IMR-90 (cell line): ENCODE data around the gene FBRS. TPM values are rescaled to one million over a fixed set of nuclear protein-coding genes. Genes with fewer than 3 reads are reported as not detected.

Experiments used
- ATAC-seq: fragments of 200-7000 bp; cut with Tn5 transposase; 2 replicates; pipeline ENCODE4 v1.9.1; 2020; ENCODE audit warnings: low read depth, mild to moderate bottlenecking, moderate library complexity
- BruUV-seq: library from RNA; stranded (reverse); fragments of 400-500 nt; replicated peaks from 2 replicates; lab custom pipeline; 2021; lab: Mats Ljungman, UMichigan
- CTCF ChIA-PET: fragments of 300-600 bp; formaldehyde crosslinking; extraction: SDS; loops from one replicate; lab custom pipeline; 2021; ENCODE audit warnings: antibody characterized with exemption; lab: Yijun Ruan, JAX
- POLR2A ChIA-PET: fragments of 300-600 bp; sonication (Branson Sonifier 250); formaldehyde crosslinking; loops from one replicate; lab custom pipeline; 2022; ENCODE audit warnings: antibody characterized with exemption; ENCODE audit not compliant: unreplicated experiment; lab: Charles Lee
- DNase-seq: peaks from one replicate; pipeline ENCODE4 v3.0.0; 2013
- H2AFZ ChIP-seq: replicated peaks from 2 replicates; pipeline ENCODE3; 2013; ENCODE audit warnings: low read length, mild to moderate bottlenecking; ENCODE audit not compliant: poor library complexity
- H2AK5ac ChIP-seq: 2 replicates; pipeline ENCODE4 v1.6.1; 2013; ENCODE audit warnings: low read depth, low read length, inconsistent platforms
- H2AK9ac ChIP-seq: replicated peaks from 2 replicates; pipeline ENCODE3; 2013; ENCODE audit warnings: mild to moderate bottlenecking, low read depth, low read length, moderate library complexity; ENCODE audit not compliant: poor library complexity
- H2BK120ac ChIP-seq: 2 replicates; pipeline ENCODE4 v1.6.1; 2013; ENCODE audit warnings: low read depth, low read length, inconsistent platforms
- H2BK15ac ChIP-seq: 3 replicates; pipeline ENCODE4 v1.6.1; 2013; ENCODE audit warnings: low read depth, low read length, inconsistent platforms
- H2BK20ac ChIP-seq: 2 replicates; pipeline ENCODE4 v1.6.1; 2013; ENCODE audit warnings: low read depth, mild to moderate bottlenecking, inconsistent platforms, low read length, moderate library complexity
- H2BK5ac ChIP-seq: 2 replicates; pipeline ENCODE4 v1.6.1; 2013; ENCODE audit warnings: mild to moderate bottlenecking, low read depth, low read length, inconsistent platforms; ENCODE audit not compliant: poor library complexity, severe bottlenecking
- H3K14ac ChIP-seq: replicated peaks from 2 replicates; pipeline ENCODE4 v1.6.1; 2013; ENCODE audit warnings: low read depth, low read length, inconsistent platforms
- H3K18ac ChIP-seq: 2 replicates; pipeline ENCODE4 v1.6.1; 2013; ENCODE audit warnings: low read depth, low read length, control low read depth
- H3K23ac ChIP-seq: 2 replicates; pipeline ENCODE4 v1.6.1; 2013; ENCODE audit warnings: low read depth, low read length, inconsistent platforms
- H3K27ac ChIP-seq: 2 replicates; pipeline ENCODE4 v1.5.1; 2013; ENCODE audit warnings: mild to moderate bottlenecking, control low read depth, low read length; ENCODE audit not compliant: insufficient read depth
- H3K27me3 ChIP-seq: 2 replicates; pipeline ENCODE4 v1.6.1; 2013; ENCODE audit warnings: low read length; ENCODE audit not compliant: control insufficient read depth, insufficient read depth
- H3K36me3 ChIP-seq: 2 replicates; pipeline ENCODE4 v1.6.1; 2013; ENCODE audit warnings: low read length, mixed read lengths; ENCODE audit not compliant: control insufficient read depth, insufficient read depth
- H3K4ac ChIP-seq: 2 replicates; pipeline ENCODE4 v1.6.1; 2013; ENCODE audit warnings: low read depth, low read length, inconsistent platforms
- H3K4me1 ChIP-seq: 2 replicates; pipeline ENCODE4 v1.6.1; 2013; ENCODE audit warnings: low read length, mixed read lengths; ENCODE audit not compliant: control insufficient read depth, insufficient read depth
- H3K4me2 ChIP-seq: 2 replicates; pipeline ENCODE4 v1.6.1; 2013; ENCODE audit warnings: low read depth, mild to moderate bottlenecking, control low read depth, low read length, moderate library complexity
- H3K4me3 ChIP-seq: 2 replicates; pipeline ENCODE4 v1.5.1; 2013; ENCODE audit warnings: low read depth, mild to moderate bottlenecking, control low read depth, low read length, moderate library complexity; ENCODE audit not compliant: insufficient read depth
- H3K56ac ChIP-seq: 2 replicates; pipeline ENCODE4 v1.6.1; 2013; ENCODE audit warnings: low read length, inconsistent platforms; ENCODE audit not compliant: insufficient read depth; ENCODE audit errors: extremely low read depth
- H3K79me1 ChIP-seq, 2 experiments: 2 replicates each; pipeline ENCODE4 v1.6.1; 2013; ENCODE audit warnings: low read length in 2 of 2, inconsistent platforms in 1 of 2, low read depth in 1 of 2
- H3K9ac ChIP-seq: 2 replicates; pipeline ENCODE4 v1.6.1; 2013; ENCODE audit warnings: low read depth, low read length, control low read depth
- H3K9me1 ChIP-seq: 2 replicates; pipeline ENCODE4 v1.6.1; 2013; ENCODE audit warnings: low read length, inconsistent platforms; ENCODE audit not compliant: insufficient read depth
- H3K9me3 ChIP-seq: 2 replicates; pipeline ENCODE4 v1.6.1; 2013; ENCODE audit warnings: low read length; ENCODE audit not compliant: control insufficient read depth, insufficient read depth
- H4K20me1 ChIP-seq: 2 replicates; pipeline ENCODE4 v1.6.1; 2013; ENCODE audit warnings: low read length, inconsistent platforms; ENCODE audit not compliant: insufficient read depth
- H4K5ac ChIP-seq: 2 replicates; pipeline ENCODE4 v1.6.1; 2013; ENCODE audit warnings: mild to moderate bottlenecking, low read depth, low read length, control low read depth
- H4K8ac ChIP-seq, 2 experiments: 2 replicates each; pipeline ENCODE4 v1.6.1; 2013; ENCODE audit warnings: low read depth in 2 of 2, low read length in 2 of 2, control low read depth in 1 of 2, inconsistent platforms in 1 of 2
- H4K91ac ChIP-seq: 2 replicates; pipeline ENCODE4 v1.6.1; 2013; ENCODE audit warnings: low read depth, low read length, inconsistent platforms; ENCODE audit not compliant: insufficient read depth
- BHLHE40 ChIP-seq: fragments of 150-350 bp; IDR thresholded peaks from 2 replicates; pipeline ENCODE4 v1.6.1; 2016; ENCODE audit warnings: mild to moderate bottlenecking, low read depth, low read length
- CTCF ChIP-seq: conservative IDR thresholded peaks from 2 replicates; pipeline ENCODE4 v1.5.1; 2012; ENCODE audit warnings: mild to moderate bottlenecking, low read depth, low read length, improper control_type of control experiment
- MXI1 ChIP-seq: IDR thresholded peaks from 2 replicates; pipeline ENCODE4 v1.6.1; 2012; ENCODE audit warnings: low read depth, mild to moderate bottlenecking, low read length, moderate library complexity, borderline replicate concordance
- RAD21 ChIP-seq: IDR thresholded peaks from 2 replicates; pipeline ENCODE4 v1.6.1; 2012; ENCODE audit warnings: low read length, improper control_type of control experiment
- SMC3 ChIP-seq: fragments of 150-350 bp; IDR thresholded peaks from 2 replicates; pipeline ENCODE4 v1.6.1; 2016; ENCODE audit warnings: low read depth, mild to moderate bottlenecking, antibody characterized with exemption, low read length, moderate library complexity
- WGBS, 2 experiments: methylation state at CpG; one replicate each; pipeline versions ENCODE4 v1.1.5 to v1.1.7; 2013; ENCODE audit warnings: missing lambda C conversion rate in 2 of 2; ENCODE audit not compliant: insufficient read length in 1 of 2; ENCODE audit errors: extremely low coverage in 2 of 2; 5-methylcytosine and 5-hydroxymethylcytosine counted together
- dilution Hi-C: fragments of 300-500 bp; cut with HindIII; formaldehyde crosslinking; loops from one replicate; pipeline ENCODE4 v1.14.3; 2018; ENCODE audit warnings: low sequenced_read_pairs; ENCODE audit not compliant: unreplicated experiment
- in situ Hi-C: fragments of 300-500 bp; cut with MboI; formaldehyde crosslinking; loops from 3 replicates; pipeline ENCODE4 v1.14.3; 2019; ENCODE audit warnings: low sequenced_read_pairs, inconsistent platforms, mixed read lengths
- intact Hi-C: fragments of 100-400 bp; cut with micrococcal nuclease; formaldehyde crosslinking; loops from 2 replicates; pipeline ENCODE4 v1.10.0; 2022
- polyA plus RNA-seq, 3 experiments: library from polyadenylated mRNA; depleted of rRNA; stranded (reverse); fragments of >200 nt; gene quantifications; 2 replicates each; pipeline ENCODE4 v1.2.3, GENCODE V29; 2012; ENCODE audit warnings: low replicate concordance in 1 of 3
- total RNA-seq: library from RNA; depleted of rRNA; stranded (reverse); fragments of >200 nt; gene quantifications from 2 replicates; pipeline ENCODE4 v1.2.3, GENCODE V29; 2012

The FBRS gene
- total and polyA plus RNA-seq, 2 of the 4 experiments (the other 2 are of a cell fraction) = 2.0 to 22.4 TPM

GRCh38 chr16:30651124-30652004, 6.9 kb upstream of the FBRS start:
- ATAC-seq (peak; percentile 79), DNase-seq (peak; percentile 46)
- CTCF ChIA-PET = interaction anchor here (1.2 kb wide), 1 partner anchor 17 kb away, joined by 3 read pairs; no protein-coding TSS in a partner anchor
- H3K18ac ChIP-seq = peak overlapping the region; percentile 68
- H2AFZ ChIP-seq = peak overlapping the region; percentile 96
- H2BK20ac ChIP-seq = no peak overlapping the region
- peak overlapping the region; percentile 64 to 85 for H4K8ac ChIP-seq
- peak; percentile 75 for TF ChIP-seq CTCF
- peak; percentile 22 for TF ChIP-seq SMC3
- no peak for TF ChIP-seq MXI1
- 0 out of 2 replicates have a peak, but pooled peaks have one; percentile 2 for TF ChIP-seq BHLHE40
- peak; percentile 41 for TF ChIP-seq RAD21
- no peaks in the 10 kb centered on the region for H3K27me3 ChIP-seq
- H3K14ac ChIP-seq = peak overlapping the region; percentile 86
- POLR2A ChIA-PET = no interaction called here
- in situ Hi-C loops (no loop called here), intact Hi-C loops (loop anchor here (2.0 kb wide), 1 partner anchor 125 kb away; the partner anchor contains the start of gene ZNF768), dilution Hi-C loops (no loop called here)
- H3K56ac ChIP-seq = peak overlapping the region; percentile 63
- peak overlapping the region; percentile 3; the same call in 1 of the 3 replicates for H2BK15ac ChIP-seq
- peak overlapping the region; percentile 16 for H2BK120ac ChIP-seq
- peaks cover 17 to 35% of the 10 kb centered on the region in 2 experiments for H3K79me1 ChIP-seq
- H2BK5ac ChIP-seq = peak overlapping the region; percentile 74
- H3K36me3 ChIP-seq = peaks cover 26% of the 10 kb centered on the region
- H3K9me3 ChIP-seq = no peaks in the 10 kb centered on the region
- H3K9me1 ChIP-seq = no peaks in the 10 kb centered on the region
- no peaks in the 10 kb centered on the region for H4K20me1 ChIP-seq
- H3K9ac ChIP-seq = peak overlapping the region; percentile 82
- H4K5ac ChIP-seq = peak overlapping the region; percentile 80
- H2AK5ac ChIP-seq = peak overlapping the region; percentile 88
- H4K91ac ChIP-seq = peak overlapping the region; percentile 29; the same call in 1 of the 2 replicates
- peak overlapping the region; percentile 88 for H2AK9ac ChIP-seq
- H3K23ac ChIP-seq = peak overlapping the region; percentile 94
- 0% methylated on average over 35 of the region's 71 CpGs; no CpG with 5 or more reads in 1 of the 2 experiments for WGBS, 2 experiments
- H3K27ac ChIP-seq = peak overlapping the region; percentile 73
- peak overlapping the region; percentile 83 for H3K4ac ChIP-seq
- H3K4me2 ChIP-seq = peak overlapping the region; percentile 95
- H3K4me3 ChIP-seq = peak overlapping the region; percentile 84
- no TSS peak for BruUV-seq
- H3K4me1 ChIP-seq = peaks cover 6% of the 10 kb centered on the region; the same call in 1 of the 2 replicates
